Stimulated activated CD4-positive, alpha-beta T cell treated with anti-CD3 and anti-CD28 coated beads, Interleukin-2, amount 100 ng/mL, for 4 hours (primary cell): ENCODE measurements around the gene RASA1.
"Not testable (repeated sequence)": the region's sequence is repeated elsewhere in the genome, so short reads cannot be mapped to it uniquely, and the experiment has no call there.

ENCODE experiments used
- DNase-seq: peaks from one replicate; pipeline ENCODE4 v3.0.0-alpha.2; 2020; ENCODE audit warnings: low read depth

RASA1 gene

DNA sequence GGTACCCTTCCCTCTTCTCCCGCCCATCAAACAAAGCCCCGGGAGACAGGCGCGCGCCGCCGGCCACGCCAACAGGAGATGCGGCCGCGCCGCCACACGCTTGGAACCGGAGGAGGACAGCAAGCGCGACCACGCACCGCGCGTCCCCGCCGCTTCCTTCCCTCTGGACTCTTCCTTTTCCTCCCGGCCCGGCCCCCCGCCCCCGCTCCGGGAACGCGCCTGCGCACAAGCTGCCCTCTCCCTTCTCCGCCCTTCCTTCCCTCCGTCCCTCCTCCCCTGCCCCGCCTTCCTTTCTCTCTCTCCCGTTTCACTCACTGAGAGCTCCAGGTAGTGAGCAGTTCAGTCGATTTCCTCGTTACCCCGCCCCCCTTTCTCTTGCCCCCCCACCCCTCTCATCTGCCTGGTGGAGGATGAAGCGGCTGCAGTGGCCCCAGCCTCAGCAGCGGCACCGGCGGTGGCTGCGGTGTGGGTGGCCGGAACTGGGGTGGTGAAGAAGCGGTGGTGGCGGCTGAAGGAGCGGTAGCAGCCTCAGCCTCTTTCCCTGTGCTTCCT lies at the start of gene RASA1:
TSS of gene RASA1 (plus strand) at position 310 of the 552 bp plus-strand sequence. CDS start 569 bp downstream, outside the sequence.
- DNase-seq = peak; percentile 73

DNA sequence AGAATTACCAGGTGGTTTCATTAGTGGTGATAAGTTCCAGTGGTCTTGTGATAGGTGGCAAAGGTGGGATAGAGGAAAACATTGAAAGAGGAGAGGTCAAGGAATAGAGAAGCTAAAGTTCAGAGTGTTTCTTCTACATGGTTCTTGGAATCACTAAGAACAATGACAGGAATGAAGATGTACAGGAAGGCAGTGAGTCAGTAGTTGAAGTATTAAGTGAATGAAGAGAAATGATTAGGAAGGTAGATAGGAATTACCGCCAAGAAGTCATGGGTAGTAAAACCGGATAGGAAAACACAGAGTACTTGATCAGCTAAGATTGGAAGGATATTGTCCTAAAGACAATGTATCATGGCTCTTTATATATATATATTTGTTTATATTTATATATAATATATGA lies 37.9 kb upstream of the RASA1 start:
- no peak for DNase-seq

DNA sequence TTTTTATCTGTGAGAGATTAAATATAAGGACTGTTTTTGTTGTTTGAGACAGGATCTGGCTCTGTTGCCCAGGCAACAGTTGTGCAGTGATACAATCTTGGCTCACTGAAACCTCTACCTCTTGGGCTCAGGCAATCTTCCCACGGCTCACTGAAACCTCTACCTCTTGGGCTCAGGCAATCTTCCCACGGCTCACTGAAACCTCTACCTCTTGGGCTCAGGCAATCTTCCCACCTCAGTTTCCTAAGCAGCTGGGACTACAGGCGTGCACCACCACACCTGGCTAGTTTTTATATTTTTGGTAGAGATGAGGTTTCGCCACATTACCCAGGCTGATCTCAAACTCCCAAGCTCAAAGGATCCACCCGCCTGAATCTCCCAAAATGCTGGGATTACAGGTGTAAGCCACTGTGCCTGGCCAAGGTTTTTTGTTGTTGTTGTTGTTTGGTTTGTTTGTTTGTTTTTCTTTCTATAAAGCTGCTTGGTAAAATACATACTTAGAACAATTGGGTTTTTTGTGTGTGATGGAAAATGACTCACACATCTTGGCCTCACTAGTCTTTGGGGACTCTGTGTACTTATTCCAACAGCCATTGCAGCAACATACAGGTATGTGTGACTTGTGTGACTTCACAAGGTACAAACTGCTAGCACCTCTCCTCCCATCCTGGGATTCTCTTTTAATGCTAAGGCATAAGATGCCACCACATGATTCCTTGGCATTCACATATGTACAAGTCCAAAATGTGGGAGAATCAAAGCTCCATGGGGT lies 36.5 kb upstream of the RASA1 start:
- no peak for DNase-seq

DNA sequence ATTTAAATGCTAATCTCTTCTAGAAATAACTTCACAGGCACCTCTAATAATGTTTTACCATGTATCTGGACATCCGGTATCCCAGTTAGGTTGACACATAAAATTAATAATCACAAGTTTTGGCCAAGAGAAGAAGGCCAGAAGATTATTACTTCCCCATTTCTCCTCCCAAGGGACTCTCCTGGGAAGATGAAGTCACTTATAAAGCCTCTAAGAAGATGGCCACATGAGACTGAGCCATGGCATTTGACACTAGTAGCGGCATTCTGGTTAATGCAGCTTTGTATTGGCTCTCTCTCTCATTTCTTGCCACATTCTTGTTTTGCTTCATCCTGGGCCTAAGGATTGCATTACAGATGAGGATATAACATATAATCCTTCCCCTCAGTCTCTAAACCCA lies 34.5 kb upstream of the RASA1 start:
- no peak for DNase-seq

DNA sequence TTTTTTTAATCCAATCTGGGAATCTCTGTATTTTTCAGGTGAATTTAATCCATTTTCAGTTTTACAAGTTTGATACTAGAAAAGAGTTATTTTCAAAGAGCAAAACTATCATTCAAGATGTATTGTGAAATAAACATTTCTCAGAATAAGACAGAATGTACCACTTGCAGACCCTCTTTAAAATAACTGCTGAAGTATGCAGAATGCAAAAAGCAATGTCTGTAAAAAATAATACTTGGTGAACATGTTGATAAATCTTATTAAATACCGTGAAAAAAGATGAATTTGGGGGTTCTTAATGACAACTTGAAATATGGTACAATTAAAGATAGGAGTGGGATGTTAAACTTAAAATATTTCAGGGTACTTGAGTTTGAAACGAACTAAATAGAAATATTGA lies 26.1 kb upstream of the RASA1 start:
- DNase-seq = no peak

DNA sequence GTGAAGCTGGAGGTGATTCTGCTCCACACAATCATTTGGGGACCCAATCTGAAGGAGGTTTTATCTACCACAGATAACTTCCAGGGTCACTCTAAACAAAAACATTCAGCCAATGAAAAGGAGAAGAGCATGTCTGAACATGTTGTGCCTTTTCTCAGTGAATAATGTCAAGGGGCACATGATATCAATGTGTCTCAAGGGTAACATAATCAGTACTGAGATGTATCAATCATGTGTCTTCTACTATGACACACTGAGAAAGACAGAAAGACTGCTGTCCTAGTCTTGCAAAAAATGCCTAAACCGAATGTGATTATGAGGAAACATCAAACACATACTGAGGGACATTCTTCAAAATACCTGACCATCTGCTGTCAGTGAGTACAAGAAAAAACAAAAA lies 25.4 kb upstream of the RASA1 start:
- DNase-seq = no peak

DNA sequence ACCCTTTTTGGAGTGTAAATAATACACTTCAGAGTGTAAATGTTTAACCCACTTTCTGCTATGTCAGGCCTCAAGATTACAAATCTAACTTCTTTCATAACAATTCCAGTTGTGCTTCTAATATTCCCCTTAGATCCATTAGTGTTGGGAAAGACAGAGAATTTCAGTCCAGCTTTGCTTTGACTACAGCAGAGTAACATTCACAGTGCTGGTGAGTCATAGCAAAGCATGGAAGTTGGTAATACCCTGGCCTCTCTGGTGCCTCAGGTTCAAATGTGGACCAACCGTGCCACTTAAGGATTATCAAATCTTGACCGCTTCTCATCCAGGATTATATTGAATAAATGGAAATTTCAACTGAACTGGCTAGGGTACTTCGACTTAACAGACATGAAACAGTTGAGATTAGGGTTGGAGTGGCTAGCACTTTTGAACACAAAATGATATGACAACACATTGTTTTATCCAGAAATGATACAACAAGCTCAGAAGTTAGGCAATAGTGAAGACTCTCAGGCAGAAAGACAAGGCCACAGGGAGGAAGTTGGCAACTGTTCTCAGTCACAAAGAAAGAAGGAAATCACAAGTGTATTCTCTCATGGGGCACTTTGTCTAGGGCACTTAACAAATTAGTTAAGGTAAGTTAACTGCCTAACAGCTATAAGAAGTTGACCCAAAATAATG lies 24.4 kb upstream of the RASA1 start:
- DNase-seq = no peak

DNA sequence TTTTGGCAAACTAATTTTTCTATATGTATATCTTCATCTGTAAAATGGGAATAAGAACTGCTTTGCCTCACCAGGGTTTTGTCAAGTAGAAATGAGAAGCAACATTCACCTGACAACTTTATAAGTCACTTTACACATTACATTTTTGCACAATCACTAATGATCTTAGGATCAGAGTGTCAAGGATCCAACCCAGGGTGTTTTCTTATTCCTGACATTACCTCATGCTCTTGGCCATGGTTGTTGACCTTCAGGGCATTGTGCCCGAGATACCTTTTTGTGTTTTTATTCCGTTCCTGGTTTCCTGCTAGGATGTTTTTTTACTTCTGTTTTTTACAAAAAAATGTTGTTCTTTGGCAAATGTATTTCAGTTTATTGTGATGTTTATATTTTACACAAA lies 22.2 kb upstream of the RASA1 start:
- no peak for DNase-seq

DNA sequence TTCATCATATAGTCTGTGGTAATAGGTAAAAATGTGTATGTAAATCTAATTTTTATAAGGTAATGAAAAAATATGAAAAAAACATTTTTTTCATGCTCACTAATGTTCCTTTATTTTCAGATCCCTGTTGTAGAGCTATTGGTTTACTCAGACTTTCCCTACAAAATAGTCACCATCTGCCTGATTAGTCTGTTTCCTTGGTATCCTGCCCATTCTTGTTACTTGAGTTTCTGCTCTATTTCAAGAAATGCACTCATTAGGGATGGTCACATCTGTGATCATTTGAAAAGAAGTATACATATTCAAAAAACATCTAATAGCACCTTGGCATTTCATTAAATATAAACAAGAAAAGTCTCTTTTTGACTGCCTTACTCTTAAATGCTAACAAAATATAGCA lies 21.6 kb upstream of the RASA1 start:
- DNase-seq = no peak

DNA sequence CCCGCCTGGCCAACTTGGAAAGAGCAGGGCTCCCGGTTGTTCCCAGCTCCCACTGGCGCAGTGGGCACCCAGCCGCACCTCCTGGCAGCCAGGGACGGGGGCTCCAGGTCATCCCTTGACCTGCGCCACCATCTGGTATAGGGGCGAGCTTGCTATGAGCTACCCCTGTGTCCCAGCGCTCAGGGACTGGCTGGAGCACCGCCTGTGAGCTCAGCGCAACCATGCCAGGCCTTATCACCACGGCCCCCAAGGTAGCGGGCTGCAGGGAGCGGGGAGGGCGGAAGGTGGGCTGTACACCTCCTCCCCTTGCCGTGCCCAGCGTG lies 15.4 kb upstream of the RASA1 start:
- DNase-seq = no peak

DNA sequence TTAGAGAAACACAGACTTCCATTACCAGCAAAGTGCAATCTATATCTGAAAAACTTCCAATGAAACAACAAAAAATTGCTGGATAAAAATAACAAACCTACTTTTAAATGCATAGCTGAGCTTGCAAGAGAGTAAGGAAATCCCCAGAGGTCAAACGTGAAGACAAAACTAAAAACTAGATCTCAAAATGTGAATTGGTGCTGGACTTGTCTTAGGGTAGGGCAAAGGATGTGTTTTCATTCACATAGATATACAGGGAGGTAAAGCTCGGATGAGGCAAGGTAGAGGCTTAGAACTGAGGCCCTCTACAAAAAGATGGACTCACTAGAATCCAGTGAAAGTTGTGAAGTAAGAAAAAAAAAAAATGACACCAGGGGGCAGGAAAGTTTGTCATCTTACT lies 13.6 kb upstream of the RASA1 start:
- no peak for DNase-seq

DNA sequence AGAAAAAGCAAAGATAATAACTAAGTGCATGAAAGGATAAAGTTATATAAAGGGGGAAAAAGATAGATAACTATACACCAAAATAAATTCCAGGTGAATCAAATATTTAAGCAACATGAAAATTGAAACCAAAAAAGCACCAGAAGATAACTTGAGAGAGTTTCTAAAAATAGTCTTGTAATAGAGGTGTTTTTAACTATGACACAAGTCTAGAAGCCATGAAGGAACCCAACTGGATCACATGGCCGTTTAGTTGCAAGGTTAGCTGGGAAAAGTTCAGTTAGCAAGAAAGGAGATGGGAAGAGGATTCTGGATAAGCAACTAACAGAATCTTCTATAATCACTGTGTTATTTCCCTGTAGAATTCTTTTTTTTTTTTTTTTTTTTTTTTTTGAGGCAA lies 9.2 kb upstream of the RASA1 start:
- no peak for DNase-seq

DNA sequence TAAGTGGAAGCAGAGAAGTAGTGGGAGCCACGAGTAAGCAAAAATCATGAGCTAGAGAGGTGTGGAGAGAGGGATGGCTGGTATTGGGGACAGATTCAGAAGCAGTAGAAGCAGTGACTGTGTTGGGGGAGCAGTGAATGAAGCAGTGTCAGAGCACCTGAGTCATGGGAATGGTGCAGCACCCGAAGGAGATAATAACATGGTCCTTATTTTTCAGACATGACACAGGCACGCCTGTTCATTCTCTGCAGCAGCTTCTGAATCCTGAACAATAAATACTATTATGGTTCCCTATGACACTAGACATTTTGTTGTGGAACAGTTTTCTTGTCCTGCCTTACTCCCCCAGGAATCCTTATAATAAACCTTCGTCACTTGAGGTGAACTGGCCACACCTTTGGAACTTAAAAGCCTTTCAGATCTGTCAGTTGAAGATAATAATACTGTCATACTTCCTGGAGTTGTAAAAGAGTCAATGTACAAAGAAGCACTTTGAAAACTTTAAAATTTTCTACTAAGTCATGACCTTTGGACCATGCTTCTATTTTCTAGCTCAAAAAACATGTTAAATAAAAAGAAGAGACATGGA lies 7.0 kb upstream of the RASA1 start:
- DNase-seq = no peak

DNA sequence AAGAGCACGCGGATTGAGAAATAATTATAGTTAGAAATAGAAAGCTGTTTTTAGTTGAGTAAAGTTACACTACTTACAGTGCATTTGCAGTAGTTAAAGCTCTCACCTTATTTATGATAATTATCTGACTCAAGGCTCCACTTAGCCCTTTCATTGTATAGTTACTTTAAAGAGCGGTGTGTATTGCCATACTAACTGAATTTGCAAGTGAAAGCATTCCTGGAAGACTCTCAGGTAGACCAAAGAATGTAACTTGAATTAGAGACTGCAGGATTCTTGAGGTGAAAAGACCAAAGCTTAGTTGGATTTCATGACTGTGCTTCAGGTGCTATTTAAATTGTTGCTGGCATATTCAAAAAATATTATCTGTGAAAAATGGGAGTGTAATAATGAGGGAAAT lies 4.2 kb upstream of the RASA1 start:
- DNase-seq = no peak

DNA sequence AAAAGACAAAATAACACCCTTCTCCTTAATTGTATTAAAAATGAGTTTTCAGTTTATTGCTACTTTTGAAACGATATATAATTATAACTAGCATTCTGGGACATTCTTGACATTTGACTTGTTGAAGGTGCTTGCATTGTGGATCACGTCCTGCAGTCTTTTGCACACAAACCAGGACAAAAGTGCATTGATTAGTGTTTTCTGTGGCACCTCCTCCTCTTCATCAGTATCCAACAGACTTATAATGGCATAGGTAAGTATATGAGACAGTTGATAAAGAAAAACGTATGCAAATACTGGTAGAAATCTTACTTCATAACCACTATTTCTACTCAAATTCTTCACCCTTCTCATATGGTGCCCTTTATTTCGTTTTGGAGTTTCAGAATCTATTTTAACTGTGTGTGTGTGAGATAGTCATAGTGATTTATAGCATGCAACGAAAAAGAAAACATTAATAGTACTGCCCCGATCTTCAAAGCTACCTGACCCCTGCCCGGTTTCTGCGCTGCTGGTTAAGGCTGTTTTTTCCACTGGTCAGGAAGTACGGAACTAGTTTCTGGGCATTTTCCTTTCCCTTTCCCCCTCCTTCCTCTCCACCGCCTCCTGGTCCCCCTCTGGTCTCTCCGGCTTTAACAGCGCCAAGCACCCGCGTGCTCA lies 639 bp upstream of the RASA1 start:
- no peak for DNase-seq

DNA sequence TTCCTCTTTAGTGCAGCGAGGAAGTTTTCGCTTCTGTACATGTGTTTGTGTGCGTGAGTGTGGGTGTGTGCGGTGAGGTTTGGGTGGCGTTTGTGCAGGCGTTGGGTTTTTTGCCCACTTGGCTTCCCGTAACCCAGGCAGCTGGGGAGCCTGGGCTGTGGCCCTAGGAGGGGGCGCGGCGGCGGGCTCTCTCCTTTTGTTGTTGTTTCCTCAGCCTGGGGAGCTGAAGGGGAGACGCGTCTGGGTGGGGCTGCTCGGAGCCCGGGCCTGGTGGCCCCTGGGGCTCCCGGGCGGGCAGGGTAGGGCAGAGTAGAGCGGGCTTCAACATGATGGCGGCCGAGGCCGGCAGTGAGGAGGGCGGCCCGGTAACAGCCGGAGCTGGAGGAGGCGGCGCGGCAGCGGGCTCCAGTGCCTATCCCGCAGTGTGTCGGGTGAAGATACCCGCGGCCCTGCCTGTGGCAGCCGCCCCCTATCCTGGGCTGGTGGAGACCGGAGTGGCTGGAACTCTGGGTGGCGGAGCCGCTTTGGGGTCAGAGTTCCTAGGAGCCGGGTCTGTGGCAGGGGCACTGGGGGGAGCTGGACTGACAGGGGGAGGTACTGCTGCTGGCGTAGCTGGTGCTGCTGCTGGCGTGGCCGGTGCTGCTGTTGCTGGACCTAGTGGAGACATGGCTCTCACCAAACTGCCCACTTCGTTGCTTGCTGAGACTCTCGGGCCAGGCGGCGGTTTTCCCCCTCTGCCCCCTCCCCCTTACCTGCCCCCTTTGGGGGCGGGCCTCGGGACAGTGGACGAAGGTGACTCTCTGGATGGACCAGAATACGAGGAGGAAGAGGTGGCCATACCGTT lies 665 bp downstream of the RASA1 start:
- peak; percentile 67 for DNase-seq

DNA sequence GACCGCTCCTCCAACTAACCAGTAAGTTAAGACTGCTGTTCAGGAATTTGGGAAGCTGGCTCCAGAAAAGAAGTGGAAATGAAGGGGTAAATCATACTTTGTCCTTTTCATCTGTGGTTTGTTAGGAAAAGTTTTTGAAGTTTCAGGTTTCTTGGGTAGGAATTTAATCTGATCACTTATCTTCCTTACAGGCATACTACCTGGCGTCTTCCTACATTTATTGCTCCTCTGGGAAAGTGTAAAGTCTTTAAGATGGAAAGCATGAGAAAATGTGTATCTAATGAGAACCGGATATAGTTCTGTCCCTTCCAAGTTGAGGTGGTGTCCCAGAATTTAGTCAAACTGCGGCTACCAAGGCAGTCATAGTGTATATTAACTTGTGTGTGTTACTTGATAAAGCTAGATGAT lies 1.3 kb downstream of the RASA1 start:
- DNase-seq = no peak

DNA sequence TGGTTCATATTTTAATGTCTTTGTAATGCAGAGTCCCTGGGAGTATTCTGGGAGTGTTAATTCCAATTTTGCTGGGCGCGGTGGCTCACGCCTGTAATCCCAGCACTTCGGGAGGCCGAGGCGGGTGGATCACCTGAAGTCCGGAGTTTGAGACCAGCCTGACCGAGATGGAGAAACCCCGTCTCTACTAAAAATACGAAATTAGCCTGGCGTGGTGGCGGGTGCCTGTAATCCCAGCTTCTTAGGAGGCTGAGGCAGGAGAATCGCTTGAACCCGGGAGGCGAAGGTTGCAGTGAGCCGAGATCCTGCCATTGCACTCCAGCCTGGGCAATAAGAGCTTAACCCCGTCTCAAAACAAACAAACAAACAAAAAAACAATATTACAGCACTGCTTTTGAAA lies 3.2 kb downstream of the RASA1 start:
- DNase-seq = not testable (repeated sequence)

DNA sequence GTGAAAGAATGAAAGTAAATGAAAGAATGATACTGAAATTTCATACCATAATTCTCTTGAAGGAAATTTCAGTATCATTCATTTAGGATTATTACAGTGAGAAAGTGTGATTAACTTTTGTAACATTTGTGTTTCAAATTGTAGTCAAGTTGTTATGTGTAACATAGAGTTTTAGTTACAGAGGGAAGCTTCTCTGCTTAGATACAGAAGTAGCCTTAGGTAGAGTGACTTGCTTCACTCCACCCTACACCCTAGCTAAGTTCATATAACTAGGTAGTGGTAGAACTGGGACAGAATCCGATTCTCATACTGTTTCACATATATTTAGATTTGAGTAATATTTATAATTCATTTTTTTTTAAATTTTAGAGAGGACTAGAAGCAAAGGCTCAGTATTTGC lies 9.0 kb downstream of the RASA1 start:
- no peak for DNase-seq

DNA sequence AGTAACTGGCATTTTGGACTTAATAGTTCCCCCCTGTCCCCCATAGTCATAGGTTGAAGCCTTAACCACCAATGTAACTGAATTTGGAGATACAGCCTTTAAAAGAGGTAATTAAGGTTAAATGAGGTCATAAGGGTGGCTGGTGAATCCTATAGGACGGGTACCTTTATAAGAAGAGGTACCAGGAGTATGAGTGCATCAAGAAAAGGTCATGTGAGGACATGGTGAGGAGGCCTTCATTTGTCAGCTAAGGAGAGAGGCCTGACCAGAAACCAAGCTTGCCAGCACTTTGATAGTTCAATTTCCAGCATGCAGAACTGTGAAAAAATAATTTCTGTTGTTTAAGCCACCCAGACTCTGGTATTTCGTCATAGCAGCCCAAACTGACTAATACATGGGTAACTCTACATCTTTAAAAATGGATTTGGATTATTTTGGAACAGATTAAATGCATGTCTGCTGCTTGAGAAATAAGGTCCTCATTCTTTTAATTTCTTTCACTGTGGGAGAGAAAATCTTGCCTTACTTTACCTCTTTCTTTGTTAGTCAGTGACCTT lies 9.7 kb downstream of the RASA1 start:
- DNase-seq = no peak

DNA sequence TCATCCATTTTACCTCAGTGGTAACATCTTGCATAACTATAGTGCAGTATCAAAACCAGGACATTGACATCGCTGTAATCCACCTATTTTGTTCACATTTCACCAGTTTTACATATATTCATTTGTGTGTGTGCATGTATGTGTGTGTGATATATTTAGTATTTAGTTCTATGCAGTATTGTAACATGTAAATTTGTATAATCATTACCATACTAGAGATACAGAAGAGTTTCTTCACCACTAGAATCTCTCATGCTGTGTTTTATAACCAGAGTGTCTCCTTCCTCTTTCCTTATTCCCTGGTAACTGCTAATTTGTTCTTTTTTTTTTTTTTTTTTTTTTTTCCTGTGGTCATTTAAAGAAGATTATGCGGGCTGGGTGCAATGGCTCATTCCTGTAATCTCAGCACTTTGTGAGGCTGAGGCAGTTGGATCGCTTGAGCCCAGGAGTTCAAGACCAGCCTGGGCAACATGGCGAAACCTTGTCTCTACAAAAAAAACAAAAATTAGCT lies 11.0 kb downstream of the RASA1 start:
- DNase-seq = no peak
